Naive B cell (primary cell): Measurements from ENCODE around the gene YAF2. TPM values are rescaled to one million over a fixed set of nuclear protein-coding genes. Genes with fewer than 3 reads are reported as not detected.

Experiments
- ATAC-seq, 2 donors: fragments of 150-1000 bp; cut with Tn5 transposase; 2 replicates each; pipeline ENCODE4 v1.10.0; 2021; ENCODE audit warnings: low read depth in 2 of 2, mild to moderate bottlenecking in 2 of 2, moderate library complexity in 2 of 2
- DNase-seq: peaks from one replicate; pipeline ENCODE4 v3.0.0; 2022
- H3K27ac Mint-ChIP-seq, 6 donors: one replicate each; pipeline ENCODE4 v1.8.0; 2020 to 2022; ENCODE audit warnings: mild to moderate bottlenecking in 6 of 6, mixed read lengths in 6 of 6, moderate library complexity in 5 of 6, inconsistent platforms in 2 of 6
- H3K27me3 Mint-ChIP-seq, 3 donors: one replicate each; pipeline ENCODE4 v1.8.0; 2021 to 2022; ENCODE audit warnings: mixed read lengths in 3 of 3, mild to moderate bottlenecking in 1 of 3
- H3K36me3 Mint-ChIP-seq, 2 donors: one replicate each; pipeline ENCODE4 v1.8.0; 2020 to 2022; ENCODE audit warnings: mixed read lengths in 2 of 2, inconsistent platforms in 1 of 2, mild to moderate bottlenecking in 1 of 2
- H3K4me1 Mint-ChIP-seq, 3 donors: one replicate each; pipeline ENCODE4 v1.8.0; 2020 to 2022; ENCODE audit warnings: mixed read lengths in 3 of 3, inconsistent platforms in 1 of 3, mild to moderate bottlenecking in 1 of 3, moderate library complexity in 1 of 3
- H3K4me3 Mint-ChIP-seq, 8 donors: one replicate each; pipeline ENCODE4 v1.8.0; 2020 to 2022; ENCODE audit warnings: mild to moderate bottlenecking in 8 of 8, mixed read lengths in 8 of 8, moderate library complexity in 8 of 8, inconsistent platforms in 2 of 8
- H3K9me3 Mint-ChIP-seq, 7 donors: one replicate each; pipeline ENCODE4 v1.8.0; 2020 to 2022; ENCODE audit warnings: mixed read lengths in 7 of 7, mild to moderate bottlenecking in 5 of 7, inconsistent platforms in 2 of 7, moderate library complexity in 1 of 7
- polyA plus RNA-seq, 6 donors: library from polyadenylated mRNA; unstranded; fragments of 300-500 nt; fragmentation: Illumina TruSeq; gene quantifications; one replicate each; pipeline ENCODE4 v1.2.3, GENCODE V29; 2021; ENCODE audit warnings: low read depth in 6 of 6

YAF2 gene
- polyA plus RNA-seq, 6 donors from 2014 or later = 7.1 to 20.9 (median 11.1) TPM

GRCh38 chr12:42124764-42125387 is 113.2 kb downstream of the YAF2 start:
- no peak overlapping the region for H3K4me3 Mint-ChIP-seq
- no peak for DNase-seq
- no peaks in the 10 kb centered on the region for H3K9me3 Mint-ChIP-seq
- H3K27me3 Mint-ChIP-seq = no peaks in the 10 kb centered on the region
- peak in 1 of 2 donors; percentile 19 for ATAC-seq
- no peak overlapping the region for H3K27ac Mint-ChIP-seq
- no peaks in the 10 kb centered on the region for H3K36me3 Mint-ChIP-seq
- peaks cover 2 to 8% (median 8%) of the 10 kb centered on the region in 3 donors for H3K4me1 Mint-ChIP-seq

GRCh38 chr12:42119085-42119633 is 118.9 kb downstream of the YAF2 start:
- Mint-ChIP-seq H3K36me3 (peaks cover 18 to 20% of the 10 kb centered on the region in 2 donors), H3K27me3 (no peaks in the 10 kb centered on the region), H3K4me1 (peaks cover 4 to 9% (median 5%) of the 10 kb centered on the region in 3 donors), H3K4me3 (peak overlapping the region in 1 of 8 donors; percentile 54), H3K9me3 (peaks cover 2 to 4% (median 2%) of the 10 kb centered on the region in 7 donors), H3K27ac (peak overlapping the region in 4 of 6 donors; percentile 6 to 58 (median 42))
- no peak for ATAC-seq
- no peak for DNase-seq

GRCh38 chr12:42118136-42118879 is 119.7 kb downstream of the YAF2 start:
- no peak overlapping the region for H3K4me3 Mint-ChIP-seq
- H3K4me1 Mint-ChIP-seq = peaks cover 4 to 9% (median 5%) of the 10 kb centered on the region in 3 donors
- no peaks in the 10 kb centered on the region for H3K27me3 Mint-ChIP-seq
- ATAC-seq = no peak
- H3K36me3 Mint-ChIP-seq = peaks cover 23 to 24% of the 10 kb centered on the region in 2 donors
- no peak for DNase-seq
- peaks cover 4 to 7% (median 6%) of the 10 kb centered on the region in 7 donors for H3K9me3 Mint-ChIP-seq
- H3K27ac Mint-ChIP-seq = no peak overlapping the region

GRCh38 chr12:42109031-42109430 is 129.0 kb downstream of the YAF2 start:
- ATAC-seq (no peak), DNase-seq (no peak)
- Mint-ChIP-seq H3K27me3 (no peaks in the 10 kb centered on the region), H3K4me3 (no peak overlapping the region), H3K4me1 (peaks cover 0 to 8% (median 3%) of the 10 kb centered on the region in 3 donors), H3K9me3 (peaks cover 2 to 11% (median 5%) of the 10 kb centered on the region in 7 donors), H3K27ac (peak overlapping the region in 1 of 6 donors; percentile 22), H3K36me3 (peaks cover 14 to 20% of the 10 kb centered on the region in 2 donors)

Other genes with a start within 250 kb of the YAF2 start
- 1 to 10 TPM; 4.0 to 5.8 (median 5.1) TPM for gene GXYLT1, start 93.4 kb downstream of the YAF2 start, polyA plus RNA-seq
- 100 to 1,000 TPM in 3 of 6 donors, 10 to 100 TPM in 3; 56.7 to 129 (median 97.7) TPM for gene ZCRB1, start 87.8 kb upstream of the YAF2 start, polyA plus RNA-seq
- 100 to 1,000 TPM; 152 to 193 (median 174) TPM for gene PPHLN1, start 87.9 kb upstream of the YAF2 start, polyA plus RNA-seq